Liver (tissue), 3 donors: Measurements from ENCODE around the gene ZNF185.

Experiments used
- RAD21 ChIP-seq, 2 donors: IDR thresholded peaks; 2 replicates each; pipeline ENCODE4 v1.6.1; 2016; ENCODE audit warnings: antibody characterized with exemption in 2 of 2, mild to moderate bottlenecking in 2 of 2
- SP1 ChIP-seq: IDR thresholded peaks from 2 replicates; pipeline ENCODE4 v1.6.1; 2018; ENCODE audit warnings: antibody characterized with exemption, mild to moderate bottlenecking
- YY1 ChIP-seq: IDR thresholded peaks from 2 replicates; pipeline ENCODE4 v1.6.1; 2016; ENCODE audit warnings: antibody characterized with exemption, mild to moderate bottlenecking
- TF ChIP-seq, protein P1 (sequence below): fragments of 150-350 bp; IDR thresholded peaks from 2 replicates; pipeline ENCODE4 v1.5.1; 2017; ENCODE audit warnings: improper control_type of control experiment, low read depth, low read length; ENCODE audit not compliant: missing input control
- TF ChIP-seq, protein P2 (sequence below): IDR thresholded peaks from 2 replicates; pipeline ENCODE4 v1.6.1; 2016; ENCODE audit warnings: antibody characterized with exemption
- TF ChIP-seq, protein P3 (sequence below): IDR thresholded peaks from 2 replicates; pipeline ENCODE4 v1.6.1; 2016; ENCODE audit warnings: antibody characterized with exemption
- TF ChIP-seq, protein P4 (sequence below): IDR thresholded peaks from 2 replicates; pipeline ENCODE4 v1.6.1; 2016; ENCODE audit warnings: antibody characterized with exemption
- donor health status: healthy.
- donor health status: healthy.

DNA sequence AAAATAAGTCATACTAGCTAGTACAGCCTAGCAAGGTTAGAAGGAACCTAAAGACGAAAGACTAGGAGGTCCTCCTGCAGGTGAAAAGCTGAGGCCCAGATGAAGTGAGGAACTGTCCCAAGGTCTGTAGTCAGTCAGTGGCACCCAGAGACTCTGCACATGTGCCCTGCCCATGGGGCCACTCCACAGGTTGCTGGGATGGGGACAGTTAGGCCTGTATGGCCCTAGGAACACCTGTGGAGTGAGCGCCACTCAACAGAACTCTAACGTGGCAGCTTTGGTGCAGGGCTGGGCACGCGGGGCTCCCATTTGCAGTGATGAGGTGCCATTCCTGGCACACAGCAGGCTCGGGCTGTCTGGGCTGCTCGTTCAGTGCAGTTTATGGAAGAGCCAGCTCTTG is 14.8 kb downstream of the ZNF185 start:
- TF ChIP-seq, protein P1, sequence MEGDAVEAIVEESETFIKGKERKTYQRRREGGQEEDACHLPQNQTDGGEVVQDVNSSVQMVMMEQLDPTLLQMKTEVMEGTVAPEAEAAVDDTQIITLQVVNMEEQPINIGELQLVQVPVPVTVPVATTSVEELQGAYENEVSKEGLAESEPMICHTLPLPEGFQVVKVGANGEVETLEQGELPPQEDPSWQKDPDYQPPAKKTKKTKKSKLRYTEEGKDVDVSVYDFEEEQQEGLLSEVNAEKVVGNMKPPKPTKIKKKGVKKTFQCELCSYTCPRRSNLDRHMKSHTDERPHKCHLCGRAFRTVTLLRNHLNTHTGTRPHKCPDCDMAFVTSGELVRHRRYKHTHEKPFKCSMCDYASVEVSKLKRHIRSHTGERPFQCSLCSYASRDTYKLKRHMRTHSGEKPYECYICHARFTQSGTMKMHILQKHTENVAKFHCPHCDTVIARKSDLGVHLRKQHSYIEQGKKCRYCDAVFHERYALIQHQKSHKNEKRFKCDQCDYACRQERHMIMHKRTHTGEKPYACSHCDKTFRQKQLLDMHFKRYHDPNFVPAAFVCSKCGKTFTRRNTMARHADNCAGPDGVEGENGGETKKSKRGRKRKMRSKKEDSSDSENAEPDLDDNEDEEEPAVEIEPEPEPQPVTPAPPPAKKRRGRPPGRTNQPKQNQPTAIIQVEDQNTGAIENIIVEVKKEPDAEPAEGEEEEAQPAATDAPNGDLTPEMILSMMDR, result no peak
- TF ChIP-seq RAD21 (IDR thresholded peaks at IDR 0.05) (no peak), YY1 (no peak), SP1 (no peak)
- TF ChIP-seq, protein P2, sequence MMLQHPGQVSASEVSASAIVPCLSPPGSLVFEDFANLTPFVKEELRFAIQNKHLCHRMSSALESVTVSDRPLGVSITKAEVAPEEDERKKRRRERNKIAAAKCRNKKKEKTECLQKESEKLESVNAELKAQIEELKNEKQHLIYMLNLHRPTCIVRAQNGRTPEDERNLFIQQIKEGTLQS, result no peak
- TF ChIP-seq, protein P3, sequence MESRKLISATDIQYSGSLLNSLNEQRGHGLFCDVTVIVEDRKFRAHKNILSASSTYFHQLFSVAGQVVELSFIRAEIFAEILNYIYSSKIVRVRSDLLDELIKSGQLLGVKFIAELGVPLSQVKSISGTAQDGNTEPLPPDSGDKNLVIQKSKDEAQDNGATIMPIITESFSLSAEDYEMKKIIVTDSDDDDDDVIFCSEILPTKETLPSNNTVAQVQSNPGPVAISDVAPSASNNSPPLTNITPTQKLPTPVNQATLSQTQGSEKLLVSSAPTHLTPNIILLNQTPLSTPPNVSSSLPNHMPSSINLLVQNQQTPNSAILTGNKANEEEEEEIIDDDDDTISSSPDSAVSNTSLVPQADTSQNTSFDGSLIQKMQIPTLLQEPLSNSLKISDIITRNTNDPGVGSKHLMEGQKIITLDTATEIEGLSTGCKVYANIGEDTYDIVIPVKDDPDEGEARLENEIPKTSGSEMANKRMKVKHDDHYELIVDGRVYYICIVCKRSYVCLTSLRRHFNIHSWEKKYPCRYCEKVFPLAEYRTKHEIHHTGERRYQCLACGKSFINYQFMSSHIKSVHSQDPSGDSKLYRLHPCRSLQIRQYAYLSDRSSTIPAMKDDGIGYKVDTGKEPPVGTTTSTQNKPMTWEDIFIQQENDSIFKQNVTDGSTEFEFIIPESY, result no peak
- TF ChIP-seq, protein P4, sequence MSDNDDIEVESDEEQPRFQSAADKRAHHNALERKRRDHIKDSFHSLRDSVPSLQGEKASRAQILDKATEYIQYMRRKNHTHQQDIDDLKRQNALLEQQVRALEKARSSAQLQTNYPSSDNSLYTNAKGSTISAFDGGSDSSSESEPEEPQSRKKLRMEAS, result no peak
